Gastrocnemius medialis (tissue), 4 donors: ENCODE measurements around the gene PTPRB.

Experiments used
- POLR2A ChIP-seq, 2 donors: fragments of 450-650 bp; IDR thresholded peaks; one replicate each; pipeline ENCODE4 v1.6.1; 2017; ENCODE audit warnings: antibody characterized with exemption in 2 of 2, mild to moderate bottlenecking in 2 of 2, moderate library complexity in 2 of 2
- TF ChIP-seq, protein P1 (sequence below), 5 experiments: fragments of 450-650 bp in 3 of 5; fragments of 200-600 bp in 2 of 5; sonication (generic) in 2 of 5; IDR thresholded peaks in 4 of 5; conservative IDR thresholded peaks in 1 of 5; 1 replicate in 4 of 5; 2 replicates in 1 of 5; pipeline ENCODE4 v1.5.1; 2016 to 2019; ENCODE audit warnings: antibody characterized with exemption in 5 of 5, mild to moderate bottlenecking in 3 of 5, moderate library complexity in 3 of 5

DNA sequence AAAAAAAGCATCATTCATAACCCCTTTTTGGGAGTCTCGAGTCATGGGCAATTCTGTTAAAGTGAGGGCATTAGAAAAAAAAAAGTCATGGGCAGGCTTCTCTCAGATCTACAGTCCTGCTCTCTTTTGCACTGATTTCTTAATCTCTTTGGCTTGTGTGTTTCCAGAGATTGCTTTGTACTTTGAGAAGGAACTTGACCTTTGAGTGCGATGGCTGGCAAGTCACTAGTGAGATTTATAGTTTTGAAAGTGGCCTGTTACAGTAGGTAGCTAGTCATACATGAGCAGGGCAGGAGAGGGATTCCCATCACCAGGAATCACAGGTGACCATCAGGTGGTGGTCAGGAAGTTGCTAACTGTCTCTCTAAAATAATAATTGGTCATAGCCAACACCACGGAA, 151.5 kb downstream of the PTPRB start:
- TF ChIP-seq, protein P1, sequence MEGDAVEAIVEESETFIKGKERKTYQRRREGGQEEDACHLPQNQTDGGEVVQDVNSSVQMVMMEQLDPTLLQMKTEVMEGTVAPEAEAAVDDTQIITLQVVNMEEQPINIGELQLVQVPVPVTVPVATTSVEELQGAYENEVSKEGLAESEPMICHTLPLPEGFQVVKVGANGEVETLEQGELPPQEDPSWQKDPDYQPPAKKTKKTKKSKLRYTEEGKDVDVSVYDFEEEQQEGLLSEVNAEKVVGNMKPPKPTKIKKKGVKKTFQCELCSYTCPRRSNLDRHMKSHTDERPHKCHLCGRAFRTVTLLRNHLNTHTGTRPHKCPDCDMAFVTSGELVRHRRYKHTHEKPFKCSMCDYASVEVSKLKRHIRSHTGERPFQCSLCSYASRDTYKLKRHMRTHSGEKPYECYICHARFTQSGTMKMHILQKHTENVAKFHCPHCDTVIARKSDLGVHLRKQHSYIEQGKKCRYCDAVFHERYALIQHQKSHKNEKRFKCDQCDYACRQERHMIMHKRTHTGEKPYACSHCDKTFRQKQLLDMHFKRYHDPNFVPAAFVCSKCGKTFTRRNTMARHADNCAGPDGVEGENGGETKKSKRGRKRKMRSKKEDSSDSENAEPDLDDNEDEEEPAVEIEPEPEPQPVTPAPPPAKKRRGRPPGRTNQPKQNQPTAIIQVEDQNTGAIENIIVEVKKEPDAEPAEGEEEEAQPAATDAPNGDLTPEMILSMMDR (IDR thresholded peaks at IDR 0.05 in 4 of 5, conservative IDR thresholded peaks at IDR 0.05 in 1 of 5), result no peak
- TF ChIP-seq POLR2A (IDR thresholded peaks at IDR 0.05), result no peak
